GM13977 (cell line): Measurements from ENCODE around the gene PDGFB.

Source experiments
- DNase-seq: peaks from one replicate; pipeline ENCODE4 v3.0.0; 2012; ENCODE audit warnings: low spot score
- in situ Hi-C: fragments of 300-500 bp; cut with MboI; formaldehyde crosslinking; loops from one replicate; pipeline ENCODE4 v1.12.0; 2022; ENCODE audit warnings: low sequenced_read_pairs, low pct_unique_long_range_greater_than_20kb, mixed read lengths, inconsistent platforms; ENCODE audit not compliant: unreplicated experiment
- TF ChIP-seq, protein P1 (sequence below): IDR thresholded peaks from 2 replicates; pipeline ENCODE4 v1.5.1; 2012; ENCODE audit warnings: mild to moderate bottlenecking, control low read depth; ENCODE audit not compliant: insufficient read depth; ENCODE audit errors: extremely low read depth, missing control alignments

PDGFB gene

DNA sequence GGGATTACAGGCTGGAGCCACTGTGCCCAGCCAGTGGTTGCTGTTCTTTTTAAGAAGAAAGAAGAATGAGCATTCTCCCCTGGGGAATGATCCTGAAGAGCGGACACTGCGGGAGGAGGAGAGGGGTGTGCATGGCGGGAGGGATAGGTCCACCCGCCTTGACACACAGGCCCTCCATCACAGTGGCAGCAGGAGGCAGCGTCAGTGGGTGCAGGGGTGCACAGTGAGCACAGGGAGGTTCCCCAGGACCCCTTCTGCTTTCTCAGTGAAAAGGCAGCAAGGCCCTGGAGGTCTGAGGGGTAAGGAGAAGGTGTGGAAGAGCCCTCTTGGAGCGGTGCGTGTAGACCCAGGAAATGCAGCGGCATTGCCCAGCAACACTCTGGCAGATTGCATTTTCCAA lies 63.4 kb downstream of the PDGFB start:
- in situ Hi-C loops: no loop called here
- no peak for DNase-seq
- TF ChIP-seq, protein P1, sequence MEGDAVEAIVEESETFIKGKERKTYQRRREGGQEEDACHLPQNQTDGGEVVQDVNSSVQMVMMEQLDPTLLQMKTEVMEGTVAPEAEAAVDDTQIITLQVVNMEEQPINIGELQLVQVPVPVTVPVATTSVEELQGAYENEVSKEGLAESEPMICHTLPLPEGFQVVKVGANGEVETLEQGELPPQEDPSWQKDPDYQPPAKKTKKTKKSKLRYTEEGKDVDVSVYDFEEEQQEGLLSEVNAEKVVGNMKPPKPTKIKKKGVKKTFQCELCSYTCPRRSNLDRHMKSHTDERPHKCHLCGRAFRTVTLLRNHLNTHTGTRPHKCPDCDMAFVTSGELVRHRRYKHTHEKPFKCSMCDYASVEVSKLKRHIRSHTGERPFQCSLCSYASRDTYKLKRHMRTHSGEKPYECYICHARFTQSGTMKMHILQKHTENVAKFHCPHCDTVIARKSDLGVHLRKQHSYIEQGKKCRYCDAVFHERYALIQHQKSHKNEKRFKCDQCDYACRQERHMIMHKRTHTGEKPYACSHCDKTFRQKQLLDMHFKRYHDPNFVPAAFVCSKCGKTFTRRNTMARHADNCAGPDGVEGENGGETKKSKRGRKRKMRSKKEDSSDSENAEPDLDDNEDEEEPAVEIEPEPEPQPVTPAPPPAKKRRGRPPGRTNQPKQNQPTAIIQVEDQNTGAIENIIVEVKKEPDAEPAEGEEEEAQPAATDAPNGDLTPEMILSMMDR: no peak

DNA sequence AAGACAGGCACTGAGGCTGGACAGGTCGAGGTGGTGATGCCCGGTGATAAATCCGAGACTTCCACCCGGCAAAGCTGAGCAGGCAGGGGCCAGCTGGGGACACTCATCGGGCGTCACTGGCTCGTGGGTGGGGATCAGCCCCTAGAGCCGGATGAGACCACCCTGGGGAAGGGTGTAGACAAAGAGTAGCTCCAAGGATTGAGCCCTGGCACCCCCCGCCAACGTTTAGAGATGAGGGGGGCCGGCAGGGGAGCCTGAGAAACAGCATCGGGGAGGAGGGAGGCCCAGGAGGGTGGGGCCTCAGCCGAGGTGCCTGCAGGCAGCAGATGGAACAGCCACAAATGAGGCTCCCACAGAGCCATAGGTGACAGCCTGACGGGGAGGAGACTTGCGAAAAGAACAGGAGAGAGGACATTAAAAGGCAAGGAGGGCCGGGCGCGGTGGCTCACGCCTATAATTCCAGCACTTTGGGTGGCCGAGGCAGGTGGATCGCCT lies 64.9 kb downstream of the PDGFB start:
- DNase-seq: no peak
- in situ Hi-C loops: no loop called here
- TF ChIP-seq, protein P1: no peak

DNA sequence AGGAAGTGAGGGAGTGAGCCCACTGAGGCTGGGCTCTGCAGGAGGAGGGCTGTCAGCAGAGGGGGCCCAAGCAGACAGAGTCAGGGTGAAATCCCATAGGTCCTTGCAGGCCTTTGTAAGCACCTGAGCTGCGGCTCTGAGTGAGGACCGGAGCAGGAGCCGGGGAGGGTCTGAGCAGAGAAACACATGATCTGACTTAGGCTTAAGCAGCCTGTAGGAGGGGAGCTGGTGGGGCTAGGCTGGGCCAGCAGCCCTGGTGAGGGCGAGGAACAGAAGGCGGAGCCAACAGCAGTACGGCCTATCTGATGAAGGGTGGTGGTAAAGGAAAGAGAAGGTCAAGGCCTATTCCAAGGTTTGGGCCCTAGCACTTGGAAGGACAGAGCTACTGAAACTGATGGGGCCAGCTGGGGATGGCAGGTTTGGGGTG lies 65.4 kb downstream of the PDGFB start:
- TF ChIP-seq, protein P1: no peak
- in situ Hi-C loops: no loop called here
- DNase-seq: no peak

DNA sequence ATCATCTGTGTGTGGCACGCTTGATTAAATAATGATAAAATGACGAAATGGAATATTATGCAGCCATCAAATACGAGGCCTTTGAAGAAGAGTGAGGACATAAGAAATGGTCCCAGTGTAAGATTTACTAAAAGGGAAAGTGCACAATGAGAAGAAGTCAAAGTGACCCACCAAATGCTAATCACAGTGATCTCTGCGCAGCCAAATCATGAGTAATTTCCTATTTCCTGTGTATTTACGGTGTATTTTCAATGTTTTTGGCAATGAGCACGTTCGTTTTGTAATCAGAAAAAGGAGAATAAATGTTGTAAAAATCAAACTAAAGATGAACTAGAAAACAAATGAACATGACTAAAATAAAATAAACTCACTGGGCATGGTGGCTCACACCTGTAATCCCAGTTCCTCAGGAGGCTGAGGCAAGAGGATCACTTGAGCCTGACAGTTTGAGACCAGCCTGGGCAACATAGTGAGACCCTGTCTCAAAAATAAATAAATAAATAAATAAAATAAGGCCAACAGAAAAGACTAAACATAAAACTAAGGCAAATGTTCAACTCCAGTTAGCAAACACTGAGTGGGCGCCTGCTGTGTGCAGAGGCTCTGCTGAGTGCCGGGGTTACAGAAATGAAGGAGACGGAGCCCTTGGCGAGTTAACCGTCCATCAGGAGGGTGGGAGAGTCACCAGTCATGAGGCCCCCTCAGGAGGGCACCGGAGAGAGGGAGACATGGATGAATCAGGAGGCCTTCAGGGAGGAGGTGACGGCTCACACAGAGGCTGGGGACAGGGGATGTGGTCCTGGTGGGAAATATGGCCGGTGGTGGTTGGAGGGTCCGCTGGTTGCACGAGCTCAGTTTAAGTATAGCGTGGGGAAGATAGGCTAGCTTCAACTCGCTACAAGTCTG lies 66.3 kb downstream of the PDGFB start:
- TF ChIP-seq, protein P1: no peak
- no peak for DNase-seq
- in situ Hi-C loops: no loop called here

DNA sequence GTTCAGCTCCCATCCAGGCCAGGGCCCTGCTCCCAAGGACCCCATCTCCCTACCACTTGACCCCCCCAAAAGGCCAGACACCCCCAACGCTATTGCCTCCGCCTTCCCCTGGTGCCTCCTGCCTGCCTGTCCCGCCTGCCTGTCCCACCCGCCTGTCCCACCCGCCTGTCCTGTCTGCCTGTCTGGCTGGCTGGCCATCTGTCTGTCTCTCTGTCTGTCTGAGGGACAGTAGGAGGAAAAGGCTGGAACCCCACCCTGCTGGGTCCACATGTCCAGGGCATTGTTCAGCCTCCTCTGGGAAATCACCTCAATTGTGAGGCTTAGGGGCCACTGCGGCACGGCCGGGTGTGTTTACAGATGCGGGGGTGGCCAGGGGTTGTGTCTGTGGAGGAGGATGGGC lies 67.0 kb downstream of the PDGFB start:
- TF ChIP-seq, protein P1: no peak
- no peak for DNase-seq
- in situ Hi-C loops: no loop called here

DNA sequence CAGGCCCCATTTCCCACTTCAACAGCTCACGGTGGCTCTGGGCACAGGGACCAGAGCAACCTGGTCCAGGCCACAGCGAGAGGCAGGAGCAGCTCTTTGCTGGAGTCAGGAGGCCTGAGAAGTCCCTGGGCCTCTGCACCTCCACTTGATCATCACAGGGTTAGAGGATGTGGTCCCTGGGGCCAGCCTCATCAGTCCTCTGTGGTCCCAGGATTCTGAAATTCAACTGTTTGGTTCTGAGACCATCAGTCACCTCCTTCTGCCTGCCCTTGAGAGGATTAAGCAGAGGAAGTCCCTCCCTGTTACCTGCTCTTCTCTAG lies 67.4 kb downstream of the PDGFB start:
- DNase-seq: no peak
- TF ChIP-seq, protein P1: no peak
- in situ Hi-C loops: no loop called here
